Measurements from ENCODE around the gene HOGA1. TPM values are rescaled to one million over a fixed set of nuclear protein-coding genes. Genes with fewer than 3 reads are reported as not detected.

HOGA1 gene
- total and polyA plus RNA-seq, 2 of the 13 experiments (the other 11 are each of a cell fraction or from before 2014, with no cell fraction given), result 7.6 to 19.5 TPM

DNA sequence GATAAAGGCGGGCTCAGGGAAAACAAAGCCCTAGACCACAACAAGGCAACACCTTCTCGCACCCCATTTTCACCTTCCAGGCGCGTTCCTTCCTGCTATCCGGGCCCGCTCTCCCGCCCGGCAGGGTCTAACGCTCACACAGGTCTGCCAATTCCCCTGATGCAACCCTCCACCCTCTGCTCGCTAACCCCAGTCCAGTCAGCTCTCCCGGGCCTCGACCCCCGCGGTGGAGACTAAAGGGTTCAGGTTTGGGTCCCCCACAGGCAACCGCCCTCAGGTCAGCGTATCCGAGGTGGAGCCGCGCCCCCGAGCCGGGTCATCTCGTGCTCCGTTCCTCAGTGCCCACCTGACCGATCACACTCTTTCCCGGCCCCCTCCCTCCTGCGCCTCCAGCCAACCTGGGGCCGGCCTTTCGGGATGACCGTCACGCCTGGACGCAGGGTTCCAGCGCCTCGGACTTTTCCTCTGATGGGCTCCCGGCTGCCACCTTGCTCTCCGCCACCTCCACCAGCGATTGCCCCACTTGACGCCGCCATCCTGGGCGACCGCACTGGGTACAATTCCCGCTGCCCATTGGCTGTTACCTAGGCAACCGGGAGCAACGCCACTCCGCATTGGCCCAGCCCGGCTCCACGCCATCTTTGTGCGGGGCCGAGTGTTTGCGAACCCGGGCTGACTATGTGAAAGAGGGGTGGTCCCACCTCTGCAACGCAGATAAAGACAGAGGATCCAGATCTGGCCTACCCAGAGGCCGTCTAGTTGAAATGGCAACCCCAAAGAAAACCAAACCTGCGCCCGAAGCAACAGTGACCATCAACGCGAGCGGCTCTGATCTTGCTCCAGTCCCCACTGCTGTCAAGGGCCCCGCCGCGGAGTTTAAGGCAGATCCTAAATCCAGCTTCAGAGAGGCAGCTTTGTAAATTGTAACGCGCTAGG, 49.0 kb downstream of the HOGA1 start, which contains the start of gene MORN4 (continued):
- TF ChIP-seq, protein P1, sequence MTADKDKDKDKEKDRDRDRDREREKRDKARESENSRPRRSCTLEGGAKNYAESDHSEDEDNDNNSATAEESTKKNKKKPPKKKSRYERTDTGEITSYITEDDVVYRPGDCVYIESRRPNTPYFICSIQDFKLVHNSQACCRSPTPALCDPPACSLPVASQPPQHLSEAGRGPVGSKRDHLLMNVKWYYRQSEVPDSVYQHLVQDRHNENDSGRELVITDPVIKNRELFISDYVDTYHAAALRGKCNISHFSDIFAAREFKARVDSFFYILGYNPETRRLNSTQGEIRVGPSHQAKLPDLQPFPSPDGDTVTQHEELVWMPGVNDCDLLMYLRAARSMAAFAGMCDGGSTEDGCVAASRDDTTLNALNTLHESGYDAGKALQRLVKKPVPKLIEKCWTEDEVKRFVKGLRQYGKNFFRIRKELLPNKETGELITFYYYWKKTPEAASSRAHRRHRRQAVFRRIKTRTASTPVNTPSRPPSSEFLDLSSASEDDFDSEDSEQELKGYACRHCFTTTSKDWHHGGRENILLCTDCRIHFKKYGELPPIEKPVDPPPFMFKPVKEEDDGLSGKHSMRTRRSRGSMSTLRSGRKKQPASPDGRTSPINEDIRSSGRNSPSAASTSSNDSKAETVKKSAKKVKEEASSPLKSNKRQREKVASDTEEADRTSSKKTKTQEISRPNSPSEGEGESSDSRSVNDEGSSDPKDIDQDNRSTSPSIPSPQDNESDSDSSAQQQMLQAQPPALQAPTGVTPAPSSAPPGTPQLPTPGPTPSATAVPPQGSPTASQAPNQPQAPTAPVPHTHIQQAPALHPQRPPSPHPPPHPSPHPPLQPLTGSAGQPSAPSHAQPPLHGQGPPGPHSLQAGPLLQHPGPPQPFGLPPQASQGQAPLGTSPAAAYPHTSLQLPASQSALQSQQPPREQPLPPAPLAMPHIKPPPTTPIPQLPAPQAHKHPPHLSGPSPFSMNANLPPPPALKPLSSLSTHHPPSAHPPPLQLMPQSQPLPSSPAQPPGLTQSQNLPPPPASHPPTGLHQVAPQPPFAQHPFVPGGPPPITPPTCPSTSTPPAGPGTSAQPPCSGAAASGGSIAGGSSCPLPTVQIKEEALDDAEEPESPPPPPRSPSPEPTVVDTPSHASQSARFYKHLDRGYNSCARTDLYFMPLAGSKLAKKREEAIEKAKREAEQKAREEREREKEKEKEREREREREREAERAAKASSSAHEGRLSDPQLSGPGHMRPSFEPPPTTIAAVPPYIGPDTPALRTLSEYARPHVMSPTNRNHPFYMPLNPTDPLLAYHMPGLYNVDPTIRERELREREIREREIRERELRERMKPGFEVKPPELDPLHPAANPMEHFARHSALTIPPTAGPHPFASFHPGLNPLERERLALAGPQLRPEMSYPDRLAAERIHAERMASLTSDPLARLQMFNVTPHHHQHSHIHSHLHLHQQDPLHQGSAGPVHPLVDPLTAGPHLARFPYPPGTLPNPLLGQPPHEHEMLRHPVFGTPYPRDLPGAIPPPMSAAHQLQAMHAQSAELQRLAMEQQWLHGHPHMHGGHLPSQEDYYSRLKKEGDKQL (CRISPR knock-in tag; IDR thresholded peaks at IDR 0.05; ENCODE audit: low read depth), result no peak
- peak; percentile 52; the same call in 1 of the 2 replicates for TF ChIP-seq ZNF552 (CRISPR knock-in tag; IDR thresholded peaks at IDR 0.05; ENCODE audit: borderline replicate concordance)
- peak; percentile 60; the same call in 1 of the 2 replicates for TF ChIP-seq TBX2 (CRISPR knock-in tag; IDR thresholded peaks at IDR 0.05; ENCODE audit: borderline replicate concordance)
- TF ChIP-seq NFYB (CRISPR knock-in tag; IDR thresholded peaks at IDR 0.05), result peak; percentile 96
- TF ChIP-seq, protein P2, sequence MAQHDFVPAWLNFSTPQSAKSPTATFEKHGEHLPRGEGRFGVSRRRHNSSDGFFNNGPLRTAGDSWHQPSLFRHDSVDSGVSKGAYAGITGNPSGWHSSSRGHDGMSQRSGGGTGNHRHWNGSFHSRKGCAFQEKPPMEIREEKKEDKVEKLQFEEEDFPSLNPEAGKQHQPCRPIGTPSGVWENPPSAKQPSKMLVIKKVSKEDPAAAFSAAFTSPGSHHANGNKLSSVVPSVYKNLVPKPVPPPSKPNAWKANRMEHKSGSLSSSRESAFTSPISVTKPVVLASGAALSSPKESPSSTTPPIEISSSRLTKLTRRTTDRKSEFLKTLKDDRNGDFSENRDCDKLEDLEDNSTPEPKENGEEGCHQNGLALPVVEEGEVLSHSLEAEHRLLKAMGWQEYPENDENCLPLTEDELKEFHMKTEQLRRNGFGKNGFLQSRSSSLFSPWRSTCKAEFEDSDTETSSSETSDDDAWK (CRISPR knock-in tag; IDR thresholded peaks at IDR 0.05), result no peak
- no peak for TF ChIP-seq ZNF34 (CRISPR knock-in tag; IDR thresholded peaks at IDR 0.05; ENCODE audit: borderline replicate concordance)
- TF ChIP-seq, protein P3, sequence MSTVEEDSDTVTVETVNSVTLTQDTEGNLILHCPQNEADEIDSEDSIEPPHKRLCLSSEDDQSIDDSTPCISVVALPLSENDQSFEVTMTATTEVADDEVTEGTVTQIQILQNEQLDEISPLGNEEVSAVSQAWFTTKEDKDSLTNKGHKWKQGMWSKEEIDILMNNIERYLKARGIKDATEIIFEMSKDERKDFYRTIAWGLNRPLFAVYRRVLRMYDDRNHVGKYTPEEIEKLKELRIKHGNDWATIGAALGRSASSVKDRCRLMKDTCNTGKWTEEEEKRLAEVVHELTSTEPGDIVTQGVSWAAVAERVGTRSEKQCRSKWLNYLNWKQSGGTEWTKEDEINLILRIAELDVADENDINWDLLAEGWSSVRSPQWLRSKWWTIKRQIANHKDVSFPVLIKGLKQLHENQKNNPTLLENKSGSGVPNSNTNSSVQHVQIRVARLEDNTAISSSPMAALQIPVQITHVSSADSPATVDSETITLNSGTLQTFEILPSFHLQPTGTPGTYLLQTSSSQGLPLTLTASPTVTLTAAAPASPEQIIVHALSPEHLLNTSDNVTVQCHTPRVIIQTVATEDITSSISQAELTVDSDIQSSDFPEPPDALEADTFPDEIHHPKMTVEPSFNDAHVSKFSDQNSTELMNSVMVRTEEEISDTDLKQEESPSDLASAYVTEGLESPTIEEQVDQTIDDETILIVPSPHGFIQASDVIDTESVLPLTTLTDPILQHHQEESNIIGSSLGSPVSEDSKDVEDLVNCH (CRISPR knock-in tag; IDR thresholded peaks at IDR 0.05), result no peak
- TF ChIP-seq MTA1 (CRISPR knock-in tag; IDR thresholded peaks at IDR 0.05; ENCODE audit: borderline replicate concordance), result peak; percentile 49; the same call in 1 of the 2 replicates
- TF ChIP-seq REL (CRISPR knock-in tag; conservative IDR thresholded peaks at IDR 0.05), result no peak
- no peak for TF ChIP-seq ADNP (CRISPR knock-in tag; IDR thresholded peaks at IDR 0.05)
- no peak for TF ChIP-seq CCDC6 (CRISPR knock-in tag; IDR thresholded peaks at IDR 0.05)
- TF ChIP-seq, protein P4, sequence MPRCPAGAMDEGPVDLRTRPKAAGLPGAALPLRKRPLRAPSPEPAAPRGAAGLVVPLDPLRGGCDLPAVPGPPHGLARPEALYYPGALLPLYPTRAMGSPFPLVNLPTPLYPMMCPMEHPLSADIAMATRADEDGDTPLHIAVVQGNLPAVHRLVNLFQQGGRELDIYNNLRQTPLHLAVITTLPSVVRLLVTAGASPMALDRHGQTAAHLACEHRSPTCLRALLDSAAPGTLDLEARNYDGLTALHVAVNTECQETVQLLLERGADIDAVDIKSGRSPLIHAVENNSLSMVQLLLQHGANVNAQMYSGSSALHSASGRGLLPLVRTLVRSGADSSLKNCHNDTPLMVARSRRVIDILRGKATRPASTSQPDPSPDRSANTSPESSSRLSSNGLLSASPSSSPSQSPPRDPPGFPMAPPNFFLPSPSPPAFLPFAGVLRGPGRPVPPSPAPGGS (CRISPR knock-in tag; IDR thresholded peaks at IDR 0.05), result peak; percentile 23; the same call in 1 of the 2 replicates
- no peak for TF ChIP-seq ZNF850 (CRISPR knock-in tag; conservative IDR thresholded peaks at IDR 0.05)
- no peak for TF ChIP-seq ZFP82 (CRISPR knock-in tag; IDR thresholded peaks at IDR 0.05; ENCODE audit: borderline replicate concordance)
- no peak for TF ChIP-seq HOXA9 (CRISPR knock-in tag; IDR thresholded peaks at IDR 0.05; ENCODE audit: borderline replicate concordance)
- peak; percentile 62 for TF ChIP-seq PHF8 (CRISPR knock-in tag; IDR thresholded peaks at IDR 0.05)

Data from HepG2 (cell line).